ENCODE results near the gene ATXN2L. TPM values are rescaled to one million over a fixed set of nuclear protein-coding genes. Genes with fewer than 3 reads are reported as not detected.

The ATXN2L gene
- total and polyA plus RNA-seq, 2 of the 13 experiments (the other 11 are each of a cell fraction or from before 2014, with no cell fraction given) = 40.8 to 55.1 TPM

DNA sequence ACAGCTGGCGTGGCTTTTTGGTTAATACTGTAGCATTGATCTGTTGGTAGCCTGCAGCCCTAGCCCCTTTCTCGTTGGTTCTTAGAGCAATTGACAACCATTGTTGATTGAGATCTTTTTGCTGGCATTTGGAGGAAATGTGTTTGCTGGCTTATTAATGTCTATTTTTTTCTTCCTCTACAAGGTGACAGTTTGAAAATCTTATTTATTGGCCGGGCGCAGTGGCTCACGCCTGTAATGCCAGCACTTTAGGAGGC is 1.8 kb downstream of the ATXN2L start (continued):
- TF ChIP-seq, protein P1, sequence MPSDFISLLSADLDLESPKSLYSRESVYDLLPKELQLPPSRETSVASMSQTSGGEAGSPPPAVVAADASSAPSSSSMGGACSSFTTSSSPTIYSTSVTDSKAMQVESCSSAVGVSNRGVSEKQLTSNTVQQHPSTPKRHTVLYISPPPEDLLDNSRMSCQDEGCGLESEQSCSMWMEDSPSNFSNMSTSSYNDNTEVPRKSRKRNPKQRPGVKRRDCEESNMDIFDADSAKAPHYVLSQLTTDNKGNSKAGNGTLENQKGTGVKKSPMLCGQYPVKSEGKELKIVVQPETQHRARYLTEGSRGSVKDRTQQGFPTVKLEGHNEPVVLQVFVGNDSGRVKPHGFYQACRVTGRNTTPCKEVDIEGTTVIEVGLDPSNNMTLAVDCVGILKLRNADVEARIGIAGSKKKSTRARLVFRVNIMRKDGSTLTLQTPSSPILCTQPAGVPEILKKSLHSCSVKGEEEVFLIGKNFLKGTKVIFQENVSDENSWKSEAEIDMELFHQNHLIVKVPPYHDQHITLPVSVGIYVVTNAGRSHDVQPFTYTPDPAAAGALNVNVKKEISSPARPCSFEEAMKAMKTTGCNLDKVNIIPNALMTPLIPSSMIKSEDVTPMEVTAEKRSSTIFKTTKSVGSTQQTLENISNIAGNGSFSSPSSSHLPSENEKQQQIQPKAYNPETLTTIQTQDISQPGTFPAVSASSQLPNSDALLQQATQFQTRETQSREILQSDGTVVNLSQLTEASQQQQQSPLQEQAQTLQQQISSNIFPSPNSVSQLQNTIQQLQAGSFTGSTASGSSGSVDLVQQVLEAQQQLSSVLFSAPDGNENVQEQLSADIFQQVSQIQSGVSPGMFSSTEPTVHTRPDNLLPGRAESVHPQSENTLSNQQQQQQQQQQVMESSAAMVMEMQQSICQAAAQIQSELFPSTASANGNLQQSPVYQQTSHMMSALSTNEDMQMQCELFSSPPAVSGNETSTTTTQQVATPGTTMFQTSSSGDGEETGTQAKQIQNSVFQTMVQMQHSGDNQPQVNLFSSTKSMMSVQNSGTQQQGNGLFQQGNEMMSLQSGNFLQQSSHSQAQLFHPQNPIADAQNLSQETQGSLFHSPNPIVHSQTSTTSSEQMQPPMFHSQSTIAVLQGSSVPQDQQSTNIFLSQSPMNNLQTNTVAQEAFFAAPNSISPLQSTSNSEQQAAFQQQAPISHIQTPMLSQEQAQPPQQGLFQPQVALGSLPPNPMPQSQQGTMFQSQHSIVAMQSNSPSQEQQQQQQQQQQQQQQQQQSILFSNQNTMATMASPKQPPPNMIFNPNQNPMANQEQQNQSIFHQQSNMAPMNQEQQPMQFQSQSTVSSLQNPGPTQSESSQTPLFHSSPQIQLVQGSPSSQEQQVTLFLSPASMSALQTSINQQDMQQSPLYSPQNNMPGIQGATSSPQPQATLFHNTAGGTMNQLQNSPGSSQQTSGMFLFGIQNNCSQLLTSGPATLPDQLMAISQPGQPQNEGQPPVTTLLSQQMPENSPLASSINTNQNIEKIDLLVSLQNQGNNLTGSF (CRISPR knock-in tag; IDR thresholded peaks at IDR 0.05) = no peak
- no peak for TF ChIP-seq KLF16 (CRISPR knock-in tag; IDR thresholded peaks at IDR 0.05)
- TF ChIP-seq, protein P2, sequence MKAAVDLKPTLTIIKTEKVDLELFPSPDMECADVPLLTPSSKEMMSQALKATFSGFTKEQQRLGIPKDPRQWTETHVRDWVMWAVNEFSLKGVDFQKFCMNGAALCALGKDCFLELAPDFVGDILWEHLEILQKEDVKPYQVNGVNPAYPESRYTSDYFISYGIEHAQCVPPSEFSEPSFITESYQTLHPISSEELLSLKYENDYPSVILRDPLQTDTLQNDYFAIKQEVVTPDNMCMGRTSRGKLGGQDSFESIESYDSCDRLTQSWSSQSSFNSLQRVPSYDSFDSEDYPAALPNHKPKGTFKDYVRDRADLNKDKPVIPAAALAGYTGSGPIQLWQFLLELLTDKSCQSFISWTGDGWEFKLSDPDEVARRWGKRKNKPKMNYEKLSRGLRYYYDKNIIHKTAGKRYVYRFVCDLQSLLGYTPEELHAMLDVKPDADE (CRISPR knock-in tag; IDR thresholded peaks at IDR 0.05) = no peak
- no peak for TF ChIP-seq CHCHD3 (CRISPR knock-in tag; IDR thresholded peaks at IDR 0.05)
- TF ChIP-seq ZFX (CRISPR knock-in tag; IDR thresholded peaks at IDR 0.05; ENCODE audit: low read depth) = no peak
- no peak for TF ChIP-seq RAD21 (CRISPR knock-in tag; IDR thresholded peaks at IDR 0.05)
- 0 out of 2 replicates have a peak, but pooled peaks have one; percentile 11 for TF ChIP-seq FOXC1 (CRISPR knock-in tag; IDR thresholded peaks at IDR 0.05; ENCODE audit: borderline replicate concordance)
